Left lung (tissue), 10 donors: ENCODE measurements around the gene PCK1. TPM values are rescaled to one million over a fixed set of nuclear protein-coding genes. Genes with fewer than 3 reads are reported as not detected.

ENCODE experiments used
- ATAC-seq: fragments of 200-7000 bp; cut with Tn5 transposase; one replicate; pipeline ENCODE4 v1.9.1; 2020; ENCODE audit warnings: moderate library complexity
- DNase-seq, 4 donors: peaks; one replicate each; pipeline ENCODE4 v3.0.0-alpha.2; 2013 to 2020
- H3K27ac ChIP-seq, 2 donors: fragments of 200-600 bp; sonication (generic) in 1 of 2; one replicate each; pipeline versions ENCODE4 v1.5.0 to v1.8.0; 2020 to 2021
- H3K27me3 ChIP-seq, 2 donors: fragments of 200-600 bp; sonication (generic) in 1 of 2; one replicate each; pipeline versions ENCODE4 v1.5.0 to v1.8.0; 2020 to 2021
- H3K36me3 ChIP-seq, 2 donors: fragments of 200-600 bp; sonication (generic) in 1 of 2; one replicate each; pipeline versions ENCODE4 v1.5.0 to v1.8.0; 2020 to 2021
- H3K4me1 ChIP-seq, 2 donors: fragments of 200-600 bp; one replicate each; pipeline ENCODE4 v1.8.0; 2021
- H3K4me3 ChIP-seq, 2 donors: fragments of 200-600 bp; sonication (generic) in 1 of 2; one replicate each; pipeline versions ENCODE4 v1.5.0 to v1.8.0; 2020 to 2021; ENCODE audit warnings: mild to moderate bottlenecking in 1 of 2
- H3K9me3 ChIP-seq, 2 donors: fragments of 200-600 bp; sonication (generic) in 1 of 2; one replicate each; pipeline versions ENCODE4 v1.5.0 to v1.8.0; 2020 to 2021
- intact Hi-C, 2 donors: fragments of 100-400 bp; cut with DNase I; formaldehyde crosslinking; loops; one replicate each; pipeline versions ENCODE4 v1.11.2 to v1.14.2; 2022
- polyA plus RNA-seq, 6 donors: library from polyadenylated mRNA; unstranded; fragments of 120-200 nt; gene quantifications; one replicate each; pipeline ENCODE4 v1.2.1, GENCODE V29; 2013; ENCODE audit not compliant: insufficient read length in 6 of 6
- total RNA-seq, 2 donors: library from RNA; stranded (reverse); fragmentation: NEBNext Ultra II Directional; extraction: Animal tissue kit (Norgen Biotek cat#: 25700); gene quantifications; one replicate each; pipeline ENCODE4 v1.2.1, GENCODE V29; 2021
- TF ChIP-seq, protein P1 (sequence below), 2 donors: fragments of 200-600 bp; sonication (generic) in 1 of 2; IDR thresholded peaks; one replicate each; pipeline versions ENCODE4 v1.5.0 to v1.8.0; 2021; ENCODE audit warnings: antibody characterized with exemption in 2 of 2
- donor health status: DM: no; HTN: yes; CAD: no.
- donor health status: DM: no; HTN: no; CAD: no.

The PCK1 gene
- total and polyA plus RNA-seq, 8 donors, result 0.08 to 0.41 (median 0.29) TPM; not detected in 2

DNA sequence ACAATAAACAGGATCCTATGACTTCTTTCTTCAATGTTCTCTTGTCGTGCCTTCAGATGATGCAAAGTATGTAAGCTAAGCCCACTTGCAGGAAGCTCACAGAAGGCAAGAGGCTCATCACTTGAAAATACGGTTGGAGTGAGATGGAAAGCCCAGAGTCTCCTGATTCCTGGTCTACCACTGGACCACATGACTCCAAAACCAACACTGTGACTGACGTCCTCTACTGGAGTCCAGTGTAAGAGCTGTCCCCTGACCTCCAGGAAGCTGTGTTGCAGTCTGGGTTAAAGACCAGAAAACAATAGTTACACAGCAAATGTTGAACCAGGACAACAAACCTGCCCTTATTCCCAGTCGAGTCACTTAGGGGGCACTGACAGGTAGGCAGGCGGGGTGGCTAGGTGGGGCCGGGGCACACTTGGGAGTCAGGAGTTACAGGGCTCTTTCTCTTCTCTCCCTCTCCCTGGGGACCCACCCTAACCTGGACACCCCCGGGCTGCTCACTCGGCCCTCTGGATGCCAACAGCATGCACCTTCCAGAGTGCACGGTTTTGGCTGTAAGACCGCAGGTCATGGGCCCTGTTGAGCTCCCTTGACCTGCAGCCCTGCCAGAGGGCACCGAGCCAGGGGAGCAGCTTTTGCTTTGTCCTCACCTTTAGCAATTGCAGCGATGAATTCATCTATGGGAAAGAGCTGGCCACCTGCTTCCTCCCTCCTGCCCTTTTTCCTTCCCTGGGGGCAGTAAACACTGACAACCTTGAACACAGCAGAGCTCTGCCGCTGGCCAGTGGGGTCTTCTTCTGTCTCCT is 7.4 kb downstream of the PCK1 start:
- ATAC-seq, result no peak
- intact Hi-C loops, result no loop called here
- TF ChIP-seq, protein P1, sequence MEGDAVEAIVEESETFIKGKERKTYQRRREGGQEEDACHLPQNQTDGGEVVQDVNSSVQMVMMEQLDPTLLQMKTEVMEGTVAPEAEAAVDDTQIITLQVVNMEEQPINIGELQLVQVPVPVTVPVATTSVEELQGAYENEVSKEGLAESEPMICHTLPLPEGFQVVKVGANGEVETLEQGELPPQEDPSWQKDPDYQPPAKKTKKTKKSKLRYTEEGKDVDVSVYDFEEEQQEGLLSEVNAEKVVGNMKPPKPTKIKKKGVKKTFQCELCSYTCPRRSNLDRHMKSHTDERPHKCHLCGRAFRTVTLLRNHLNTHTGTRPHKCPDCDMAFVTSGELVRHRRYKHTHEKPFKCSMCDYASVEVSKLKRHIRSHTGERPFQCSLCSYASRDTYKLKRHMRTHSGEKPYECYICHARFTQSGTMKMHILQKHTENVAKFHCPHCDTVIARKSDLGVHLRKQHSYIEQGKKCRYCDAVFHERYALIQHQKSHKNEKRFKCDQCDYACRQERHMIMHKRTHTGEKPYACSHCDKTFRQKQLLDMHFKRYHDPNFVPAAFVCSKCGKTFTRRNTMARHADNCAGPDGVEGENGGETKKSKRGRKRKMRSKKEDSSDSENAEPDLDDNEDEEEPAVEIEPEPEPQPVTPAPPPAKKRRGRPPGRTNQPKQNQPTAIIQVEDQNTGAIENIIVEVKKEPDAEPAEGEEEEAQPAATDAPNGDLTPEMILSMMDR (IDR thresholded peaks at IDR 0.05), result no peak

DNA sequence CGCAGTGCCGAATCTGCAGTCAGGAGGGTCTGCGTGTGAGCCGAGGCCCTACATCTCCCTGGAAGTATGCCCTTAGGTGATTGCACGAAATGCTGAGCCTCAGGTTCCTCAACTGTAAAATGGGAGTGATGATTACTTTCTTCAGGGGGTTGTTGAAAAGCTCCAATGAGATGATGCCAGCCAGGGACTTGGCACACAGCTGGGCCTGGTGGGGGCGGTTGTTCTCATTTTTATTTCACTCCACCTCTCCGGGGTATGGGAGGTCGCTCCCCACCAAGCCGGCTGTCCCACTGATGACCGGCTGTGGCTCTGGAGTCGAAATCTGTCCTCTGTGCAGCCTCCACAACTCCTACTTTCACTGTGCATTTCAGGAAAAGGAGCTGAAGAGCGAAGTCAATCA is 8.1 kb downstream of the PCK1 start:
- DNase-seq (no peak), ATAC-seq (no peak)
- no peaks in the 10 kb centered on the region for H3K36me3 ChIP-seq
- H3K27ac ChIP-seq, result no peak overlapping the region
- H3K27me3 ChIP-seq, result peaks cover 0 to 23% of the 10 kb centered on the region in 2 donors
- no peaks in the 10 kb centered on the region for H3K9me3 ChIP-seq
- H3K4me1 ChIP-seq, result no peaks in the 10 kb centered on the region
- intact Hi-C loops, result no loop called here
- no peak overlapping the region for H3K4me3 ChIP-seq
- TF ChIP-seq, protein P1 (IDR thresholded peaks at IDR 0.05), result no peak

More for the DNA sequence above, 7.4 kb downstream of the PCK1 start:
- no peak for DNase-seq
- Histone ChIP-seq H3K27me3 (peaks cover 0 to 16% of the 10 kb centered on the region in 2 donors), H3K36me3 (no peaks in the 10 kb centered on the region), H3K27ac (no peak overlapping the region), H3K4me1 (no peaks in the 10 kb centered on the region), H3K9me3 (no peaks in the 10 kb centered on the region), H3K4me3 (no peak overlapping the region)

DNA sequence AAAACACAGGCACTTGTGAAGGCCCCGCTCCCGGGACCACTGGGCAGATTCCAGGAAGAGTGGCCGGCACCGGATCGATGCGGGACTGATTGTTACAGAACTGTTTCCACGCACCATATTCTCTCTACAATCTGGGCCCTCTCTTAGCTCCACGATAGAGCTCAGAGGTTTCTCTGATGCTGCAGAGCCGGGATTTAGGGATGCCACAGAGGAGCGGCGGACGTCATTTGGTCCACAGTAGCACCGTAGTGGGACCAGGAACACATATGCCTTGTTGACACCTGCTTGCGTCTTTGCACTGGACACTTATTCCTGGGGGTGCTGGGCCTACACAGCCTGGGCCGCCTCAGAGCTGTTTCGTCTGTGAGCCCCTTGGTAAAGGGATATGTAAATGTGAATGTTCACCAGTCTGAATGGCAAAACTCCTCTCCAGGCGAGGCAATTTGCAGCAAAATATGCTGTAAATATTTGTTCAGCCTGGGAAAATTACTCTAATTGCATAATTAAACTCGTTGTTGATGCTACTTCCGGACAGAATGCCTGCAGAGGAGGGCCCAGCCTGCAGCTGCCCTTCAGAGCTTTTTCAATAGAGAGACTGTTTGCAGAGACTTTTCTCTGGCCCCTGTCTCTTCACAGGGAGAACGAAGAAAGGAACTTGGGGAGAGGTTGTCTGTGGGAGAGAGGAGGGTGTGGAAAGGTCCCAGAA is 9.4 kb downstream of the PCK1 start:
- Histone ChIP-seq H3K4me1 (no peaks in the 10 kb centered on the region), H3K27ac (no peak overlapping the region), H3K27me3 (peaks cover 0 to 35% of the 10 kb centered on the region in 2 donors), H3K36me3 (no peaks in the 10 kb centered on the region), H3K9me3 (no peaks in the 10 kb centered on the region), H3K4me3 (no peak overlapping the region)
- DNase-seq, result no peak
- ATAC-seq, result no peak
- intact Hi-C loops, result no loop called here
- TF ChIP-seq, protein P1 (IDR thresholded peaks at IDR 0.05), result no peak

DNA sequence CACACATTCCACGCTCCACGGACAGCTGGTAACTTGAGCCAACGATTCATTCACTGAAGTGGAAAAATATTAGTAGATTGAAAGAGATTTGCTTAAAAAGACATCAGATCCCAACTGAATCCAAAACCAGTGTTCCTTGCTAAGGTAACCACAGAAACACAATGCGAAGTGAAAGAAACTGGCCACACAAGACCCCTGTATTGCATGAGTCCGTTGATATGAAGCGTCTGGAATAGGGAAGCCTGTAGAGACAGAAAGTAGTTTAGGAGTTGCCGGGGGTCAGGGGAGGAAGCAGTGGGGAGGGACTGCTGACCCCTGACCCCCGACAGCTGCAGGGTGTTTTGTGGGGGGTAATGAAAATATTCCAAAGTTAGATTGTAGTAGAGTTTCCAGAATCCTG is 10.0 kb downstream of the PCK1 start:
- ATAC-seq (no peak), DNase-seq (no peak)
- Histone ChIP-seq H3K27me3 (peaks cover 0 to 40% of the 10 kb centered on the region in 2 donors), H3K27ac (no peak overlapping the region), H3K9me3 (no peaks in the 10 kb centered on the region), H3K4me3 (no peak overlapping the region), H3K36me3 (no peaks in the 10 kb centered on the region), H3K4me1 (no peaks in the 10 kb centered on the region)
- intact Hi-C loops, result no loop called here
- TF ChIP-seq, protein P1 (IDR thresholded peaks at IDR 0.05), result no peak

DNA sequence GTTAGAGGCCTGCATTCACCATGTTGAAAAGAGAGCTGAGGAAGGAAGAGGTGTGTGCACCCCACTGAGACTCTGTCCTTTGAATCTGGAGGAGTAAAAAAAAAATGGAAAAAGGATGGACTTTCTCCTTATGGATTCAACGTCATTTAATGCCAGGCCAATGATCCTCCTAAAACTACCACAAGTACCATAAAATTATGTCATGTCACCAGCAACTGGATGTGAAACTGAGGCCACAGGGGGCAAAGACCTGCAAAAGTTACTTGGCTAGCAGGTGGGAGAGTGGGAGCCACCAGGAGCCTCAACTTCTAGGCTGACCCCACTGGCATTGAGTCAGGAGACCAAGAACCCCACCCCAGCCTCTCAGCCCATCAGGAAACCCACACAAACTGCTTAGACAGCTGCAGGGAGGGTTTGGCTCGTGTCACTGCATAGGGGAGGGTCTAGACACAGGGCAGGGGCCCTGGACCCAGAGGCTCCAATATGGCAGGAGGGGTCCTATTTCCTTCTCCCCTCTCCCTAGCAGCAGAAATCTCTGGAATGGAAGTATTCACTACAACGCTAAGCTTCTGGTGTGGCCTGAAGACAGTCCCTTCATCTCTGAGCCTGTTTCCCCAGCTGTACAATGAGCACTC is 11.0 kb downstream of the PCK1 start:
- intact Hi-C loops, result no loop called here
- no peaks in the 10 kb centered on the region for H3K36me3 ChIP-seq
- H3K9me3 ChIP-seq, result no peaks in the 10 kb centered on the region
- H3K4me3 ChIP-seq, result no peak overlapping the region
- no peaks in the 10 kb centered on the region for H3K4me1 ChIP-seq
- H3K27ac ChIP-seq, result no peak overlapping the region
- peaks cover 0 to 47% of the 10 kb centered on the region in 2 donors for H3K27me3 ChIP-seq
- DNase-seq, result no peak
- ATAC-seq, result no peak
- TF ChIP-seq, protein P1 (IDR thresholded peaks at IDR 0.05), result no peak
